PC-9 (cell line): ENCODE data around the gene CCDC93. TPM values are rescaled to one million over a fixed set of nuclear protein-coding genes. Genes with fewer than 3 reads are reported as not detected.

ENCODE experiments used
- BruUV-seq: library from RNA; stranded (reverse); fragments of 400-500 nt; replicated peaks from 2 replicates; lab custom pipeline; 2021; lab: Mats Ljungman, UMichigan
- CTCF ChIA-PET: fragments of 300-600 bp; sonication (Branson Sonifier 250); formaldehyde crosslinking; loops from one replicate; lab custom pipeline; 2022; ENCODE audit warnings: antibody characterized with exemption; lab: Charles Lee
- POLR2A ChIA-PET: fragments of 300-600 bp; sonication (Branson Sonifier 250); formaldehyde crosslinking; loops from one replicate; lab custom pipeline; 2022; ENCODE audit warnings: antibody characterized with exemption; ENCODE audit not compliant: unreplicated experiment; lab: Charles Lee
- DNase-seq, 2 experiments: peaks; one replicate each; pipeline versions ENCODE4 v3.0.0 to v3.0.0-alpha.2; 2015 to 2022; ENCODE audit warnings: mixed read lengths in 1 of 2
- H2AFZ ChIP-seq: fragments of 200-600 bp; sonication (generic); 2 replicates; pipeline ENCODE4 v1.8.1; 2017; ENCODE audit warnings: antibody characterized with exemption
- H3F3A ChIP-seq: fragments of 200-600 bp; sonication (generic); 2 replicates; pipeline ENCODE4 v1.8.1; 2017; ENCODE audit warnings: antibody characterized with exemption, mild to moderate bottlenecking, low read depth; ENCODE audit not compliant: insufficient read depth
- H3K27ac ChIP-seq: fragments of 200-600 bp; sonication (generic); 2 replicates; pipeline ENCODE4 v1.6.1; 2016; ENCODE audit warnings: mixed run types
- H3K27me3 ChIP-seq: fragments of 200-600 bp; sonication (generic); 2 replicates; pipeline ENCODE4 v1.6.1; 2016; ENCODE audit warnings: low read depth, mixed run types; ENCODE audit not compliant: insufficient read depth
- H3K36me3 ChIP-seq: fragments of 200-600 bp; sonication (generic); 2 replicates; pipeline ENCODE4 v1.6.1; 2016; ENCODE audit warnings: low read depth, mixed run types
- H3K4me1 ChIP-seq: fragments of 200-600 bp; sonication (generic); replicated peaks from 2 replicates; pipeline ENCODE4 v1.6.1; 2016; ENCODE audit warnings: mixed run types; ENCODE audit not compliant: insufficient read depth
- H3K4me2 ChIP-seq: fragments of 200-600 bp; sonication (generic); 2 replicates; pipeline ENCODE4 v1.6.1; 2017; ENCODE audit warnings: mixed run types
- H3K4me3 ChIP-seq: fragments of 200-600 bp; sonication (generic); 2 replicates; pipeline ENCODE4 v1.6.1; 2016; ENCODE audit warnings: mixed run types
- H3K79me2 ChIP-seq: fragments of 200-600 bp; sonication (generic); 2 replicates; pipeline ENCODE4 v1.6.1; 2017; ENCODE audit warnings: low read depth, mixed run types
- H3K9me2 ChIP-seq: fragments of 200-600 bp; sonication (generic); 2 replicates; pipeline ENCODE4 v1.8.1; 2017; ENCODE audit warnings: mild to moderate bottlenecking; ENCODE audit not compliant: insufficient read depth
- H3K9me3 ChIP-seq: fragments of 200-600 bp; sonication (generic); 2 replicates; pipeline ENCODE4 v1.8.1; 2016; ENCODE audit warnings: low read depth; ENCODE audit not compliant: insufficient read depth
- H4K20me1 ChIP-seq: fragments of 200-600 bp; sonication (generic); 2 replicates; pipeline ENCODE4 v1.8.1; 2017; ENCODE audit not compliant: insufficient read depth
- EZH2 ChIP-seq: fragments of 200-600 bp; sonication (generic); IDR thresholded peaks from 2 replicates; pipeline ENCODE4 v1.8.0; 2017; ENCODE audit warnings: antibody characterized with exemption, low read depth
- intact Hi-C: fragments of 100-400 bp; cut with micrococcal nuclease; formaldehyde crosslinking; loops from one replicate; pipeline ENCODE4 v1.10.0; 2022; ENCODE audit not compliant: unreplicated experiment
- total RNA-seq: library from RNA; stranded (reverse); gene quantifications from 2 replicates; pipeline ENCODE4 v1.2.3, GENCODE V29; 2021
- TF ChIP-seq, protein P1 (sequence below): fragments of 200-600 bp; sonication (generic); conservative IDR thresholded peaks from 2 replicates; pipeline ENCODE4 v1.6.1; 2017; ENCODE audit warnings: mixed run types, antibody characterized with exemption, mild to moderate bottlenecking, moderate library complexity

The CCDC93 gene
- total RNA-seq, 1 experiment from 2014 or later, result 31.3 TPM

DNA sequence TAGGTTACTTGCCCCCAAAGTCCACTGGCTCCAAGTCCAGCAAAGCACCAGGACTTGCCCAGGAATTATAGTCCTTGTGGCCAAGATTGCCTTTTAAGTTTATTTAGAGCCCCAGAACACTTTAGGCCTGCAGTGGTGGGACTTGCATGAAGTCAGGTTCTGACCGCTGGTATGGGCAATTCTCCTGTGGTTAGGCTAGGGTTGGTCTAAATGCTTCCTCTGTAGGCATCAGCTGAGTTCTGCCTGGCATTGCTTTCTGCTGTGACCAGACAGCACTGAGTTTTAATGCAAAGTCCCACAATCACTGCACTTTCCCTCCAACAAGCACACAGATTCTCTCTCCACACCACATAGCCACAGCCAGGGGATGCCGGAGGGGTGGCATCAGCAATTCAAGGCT lies 134.9 kb downstream of the CCDC93 start:
- POLR2A ChIA-PET, result interaction anchor here (0.7 kb wide), 1 partner anchor 15 kb away, joined by 3 read pairs; no protein-coding TSS in a partner anchor
- Histone ChIP-seq H3F3A (no peaks in the 10 kb centered on the region), H3K36me3 (no peaks in the 10 kb centered on the region), H3K4me1 (no peaks in the 10 kb centered on the region), H3K9me3 (no peaks in the 10 kb centered on the region; the same call in 1 of the 2 replicates), H3K4me3 (no peak overlapping the region), H3K27me3 (peaks cover 54% of the 10 kb centered on the region), H4K20me1 (no peaks in the 10 kb centered on the region), H3K79me2 (no peaks in the 10 kb centered on the region), H3K27ac (no peak overlapping the region), H2AFZ (no peak overlapping the region), H3K9me2 (no peaks in the 10 kb centered on the region), H3K4me2 (no peak overlapping the region)
- no peak for DNase-seq
- intact Hi-C loops, result no loop called here
- CTCF ChIA-PET, result no interaction called here
- TF ChIP-seq, protein P1, sequence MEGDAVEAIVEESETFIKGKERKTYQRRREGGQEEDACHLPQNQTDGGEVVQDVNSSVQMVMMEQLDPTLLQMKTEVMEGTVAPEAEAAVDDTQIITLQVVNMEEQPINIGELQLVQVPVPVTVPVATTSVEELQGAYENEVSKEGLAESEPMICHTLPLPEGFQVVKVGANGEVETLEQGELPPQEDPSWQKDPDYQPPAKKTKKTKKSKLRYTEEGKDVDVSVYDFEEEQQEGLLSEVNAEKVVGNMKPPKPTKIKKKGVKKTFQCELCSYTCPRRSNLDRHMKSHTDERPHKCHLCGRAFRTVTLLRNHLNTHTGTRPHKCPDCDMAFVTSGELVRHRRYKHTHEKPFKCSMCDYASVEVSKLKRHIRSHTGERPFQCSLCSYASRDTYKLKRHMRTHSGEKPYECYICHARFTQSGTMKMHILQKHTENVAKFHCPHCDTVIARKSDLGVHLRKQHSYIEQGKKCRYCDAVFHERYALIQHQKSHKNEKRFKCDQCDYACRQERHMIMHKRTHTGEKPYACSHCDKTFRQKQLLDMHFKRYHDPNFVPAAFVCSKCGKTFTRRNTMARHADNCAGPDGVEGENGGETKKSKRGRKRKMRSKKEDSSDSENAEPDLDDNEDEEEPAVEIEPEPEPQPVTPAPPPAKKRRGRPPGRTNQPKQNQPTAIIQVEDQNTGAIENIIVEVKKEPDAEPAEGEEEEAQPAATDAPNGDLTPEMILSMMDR, result no peak
- TF ChIP-seq EZH2, result no peak
- no TSS peak for BruUV-seq

DNA sequence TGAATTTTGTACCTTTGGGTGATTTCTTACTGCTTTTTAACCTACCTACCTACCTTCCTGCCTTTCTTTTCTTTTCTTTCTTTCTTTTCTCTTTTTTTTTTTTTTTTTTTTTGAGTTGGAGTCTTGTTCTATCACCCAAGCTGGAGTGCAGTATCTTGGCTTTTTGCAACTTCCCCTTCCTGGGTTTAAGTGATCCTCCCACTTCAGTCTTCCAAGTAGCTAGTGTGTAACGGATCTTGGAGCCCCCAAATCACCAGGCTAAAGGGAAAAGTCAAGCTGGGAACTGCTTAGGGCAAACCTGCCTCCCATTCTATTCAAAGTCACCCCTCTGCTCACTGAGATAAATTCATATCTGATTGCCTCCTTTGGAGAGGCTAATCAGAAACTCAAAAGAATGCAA lies 138.1 kb downstream of the CCDC93 start:
- Histone ChIP-seq H4K20me1 (no peaks in the 10 kb centered on the region), H3K27me3 (peaks cover 46% of the 10 kb centered on the region), H3F3A (no peaks in the 10 kb centered on the region), H3K4me2 (no peak overlapping the region), H3K27ac (no peak overlapping the region), H3K9me2 (no peaks in the 10 kb centered on the region), H2AFZ (no peak overlapping the region), H3K4me3 (no peak overlapping the region), H3K9me3 (no peaks in the 10 kb centered on the region), H3K4me1 (no peaks in the 10 kb centered on the region), H3K79me2 (no peaks in the 10 kb centered on the region), H3K36me3 (no peaks in the 10 kb centered on the region)
- no peak for DNase-seq
- no TSS peak for BruUV-seq
- POLR2A ChIA-PET, result no interaction called here
- intact Hi-C loops, result no loop called here
- CTCF ChIA-PET, result no interaction called here
- no peak for TF ChIP-seq EZH2
- TF ChIP-seq, protein P1, result no peak

Other genes with a start within 250 kb of the CCDC93 start
- 59.8 and 76.0 TPM in 2 replicates for gene DDX18, start 199.4 kb downstream of the CCDC93 start, total RNA-seq
- 33.6 and 54.8 TPM in 2 replicates for gene INSIG2, start 74.4 kb upstream of the CCDC93 start, total RNA-seq